HT-29 (cell line): ENCODE data around the gene ALG6. TPM values are rescaled to one million over a fixed set of nuclear protein-coding genes. Genes with fewer than 3 reads are reported as not detected.

ENCODE experiments used
- small RNA-seq: library from RNA; depleted of rRNA; stranded (forward); fragments of <200 nt; gene quantifications from one replicate; pipeline ENCODE3, GENCODE V24; 2014
- total RNA-seq: library from RNA; depleted of rRNA; stranded (reverse); fragments of >200 nt; shearing (Covaris generic); gene quantifications from 2 replicates; pipeline ENCODE4 v1.2.3, GENCODE V29; 2014; rRNA removed

Gene ALG6
- total RNA-seq, 1 experiment from 2014 or later = 4.5 TPM

Small RNA genes within 50 kb of the gene (small RNA-seq; reads per million reads assigned to genes)
- gene MIR6068 (not detected), gene RF00019 (not detected)

Other genes with a start within 250 kb of the ALG6 start
- not detected in 2 replicates for gene FOXD3, start 45.1 kb upstream of the ALG6 start, total RNA-seq
- 14.1 and 16.9 TPM in 2 replicates for gene ITGB3BP, start 155.6 kb downstream of the ALG6 start, total RNA-seq
- gene EFCAB7, start 155.9 kb downstream of the ALG6 start, total RNA-seq = 1.2 and 1.4 TPM in 2 replicates
- 18.0 and 19.7 TPM in 2 replicates for gene PGM1, start 225.8 kb downstream of the ALG6 start, total RNA-seq